WTC11 (cell line): ENCODE measurements around the gene TMEM80. TPM values are rescaled to one million over a fixed set of nuclear protein-coding genes. Genes with fewer than 3 reads are reported as not detected.

Experiments
- ATAC-seq: fragments of 200-7000 bp; cut with Tn5 transposase; 2 replicates; pipeline ENCODE4 v1.10.0; 2021; ENCODE audit warnings: mild to moderate bottlenecking, moderate library complexity
- CTCF ChIA-PET: fragments of 300-600 bp; sonication (Branson Sonifier 250); formaldehyde crosslinking; loops from one replicate; lab custom pipeline; 2021; ENCODE audit warnings: antibody characterized with exemption; lab: Charles Lee
- POLR2A ChIA-PET: fragments of 350-600 bp; sonication (Branson Sonifier 250); formaldehyde crosslinking; loops from one replicate; lab custom pipeline; 2021; ENCODE audit warnings: antibody characterized with exemption; lab: Charles Lee
- DNase-seq: peaks from one replicate; pipeline ENCODE4 v3.0.0; 2021; ENCODE audit warnings: low spot score
- H3K27ac Mint-ChIP-seq: 2 replicates; pipeline ENCODE4 v1.8.0; 2021; ENCODE audit warnings: mixed read lengths
- H3K27me3 Mint-ChIP-seq: 2 replicates; pipeline ENCODE4 v1.8.0; 2021; ENCODE audit warnings: low read depth, mild to moderate bottlenecking, moderate library complexity, mixed read lengths
- H3K36me3 Mint-ChIP-seq: 2 replicates; pipeline ENCODE4 v1.8.0; 2021; ENCODE audit warnings: mixed read lengths
- H3K4me1 Mint-ChIP-seq: 2 replicates; pipeline ENCODE4 v1.8.0; 2022; ENCODE audit warnings: mixed read lengths
- H3K4me3 Mint-ChIP-seq: 2 replicates; pipeline ENCODE4 v1.8.0; 2021; ENCODE audit warnings: mild to moderate bottlenecking, moderate library complexity, mixed read lengths
- H3K9me3 Mint-ChIP-seq: 2 replicates; pipeline ENCODE4 v1.8.0; 2021; ENCODE audit warnings: mixed read lengths
- CDX4 ChIP-seq: fragments of 250-450 bp; sonication (Bioruptor Pico); IDR thresholded peaks from 2 replicates; pipeline ENCODE4 v1.9.0; 2021; ENCODE audit warnings: moderate library complexity, mild to moderate bottlenecking, inconsistent platforms, borderline replicate concordance
- ESRRA ChIP-seq: sonication (generic); formaldehyde crosslinking; IDR thresholded peaks from 2 replicates; pipeline ENCODE4 v1.8.1; 2022; ENCODE audit warnings: mild to moderate bottlenecking, missing genetic modification reagents, borderline replicate concordance
- ETV6 ChIP-seq: sonication (generic); formaldehyde crosslinking; IDR thresholded peaks from 2 replicates; pipeline ENCODE4 v1.8.1; 2022; ENCODE audit warnings: mild to moderate bottlenecking, missing genetic modification reagents
- FOXJ3 ChIP-seq: sonication (generic); formaldehyde crosslinking; IDR thresholded peaks from 2 replicates; pipeline ENCODE4 v1.9.0; 2021; ENCODE audit warnings: missing genetic modification reagents, mild to moderate bottlenecking, borderline replicate concordance
- HMGA2 ChIP-seq: fragments of 250-450 bp; sonication (Bioruptor Pico); IDR thresholded peaks from 2 replicates; pipeline ENCODE4 v1.4.0; 2021; ENCODE audit warnings: mild to moderate bottlenecking, moderate library complexity
- JUN ChIP-seq: sonication (generic); formaldehyde crosslinking; IDR thresholded peaks from 2 replicates; pipeline ENCODE4 v1.8.0; 2023; ENCODE audit warnings: mild to moderate bottlenecking, missing genetic modification reagents
- KAT7 ChIP-seq: sonication (generic); formaldehyde crosslinking; IDR thresholded peaks from 2 replicates; pipeline ENCODE4 v1.8.1; 2023; ENCODE audit warnings: missing genetic modification reagents, mild to moderate bottlenecking, borderline replicate concordance
- NFYB ChIP-seq: sonication (generic); formaldehyde crosslinking; conservative IDR thresholded peaks from 2 replicates; pipeline ENCODE4 v1.8.0; 2022; ENCODE audit warnings: low read depth, missing genetic modification reagents
- PRRX2 ChIP-seq: fragments of 250-450 bp; sonication (Bioruptor Pico); IDR thresholded peaks from 2 replicates; pipeline ENCODE4 v1.8.0; 2021; ENCODE audit warnings: mild to moderate bottlenecking
- SP1 ChIP-seq: sonication (generic); formaldehyde crosslinking; conservative IDR thresholded peaks from 2 replicates; pipeline ENCODE4 v1.8.1; 2022; ENCODE audit warnings: missing genetic modification reagents
- STAT6 ChIP-seq: sonication (generic); formaldehyde crosslinking; conservative IDR thresholded peaks from 2 replicates; pipeline ENCODE4 v1.8.1; 2023; ENCODE audit warnings: mild to moderate bottlenecking, low read depth, missing genetic modification reagents, moderate library complexity
- ZNF121 ChIP-seq: sonication (generic); formaldehyde crosslinking; IDR thresholded peaks from 2 replicates; pipeline ENCODE4 v1.8.0; 2023; ENCODE audit warnings: missing genetic modification reagents
- ZNF138 ChIP-seq: sonication (generic); formaldehyde crosslinking; conservative IDR thresholded peaks from 2 replicates; pipeline ENCODE4 v1.8.1; 2022; ENCODE audit warnings: mild to moderate bottlenecking, moderate library complexity, missing genetic modification reagents
- ZNF396 ChIP-seq: fragments of 250-450 bp; sonication (Bioruptor Pico); IDR thresholded peaks from 2 replicates; pipeline ENCODE4 v1.8.0; 2021; ENCODE audit warnings: mild to moderate bottlenecking, moderate library complexity, borderline replicate concordance
- ZNF512 ChIP-seq: sonication (generic); formaldehyde crosslinking; IDR thresholded peaks from 2 replicates; pipeline ENCODE4 v1.8.1; 2022; ENCODE audit warnings: missing genetic modification reagents, borderline replicate concordance
- ZNF671 ChIP-seq: fragments of 250-450 bp; sonication (Bioruptor Pico); IDR thresholded peaks from 2 replicates; pipeline ENCODE4 v1.8.0; 2021; ENCODE audit warnings: mild to moderate bottlenecking
- total RNA-seq: library from RNA; stranded (reverse); gene quantifications from 3 replicates; pipeline ENCODE4 v1.2.3, GENCODE V29; 2021

The TMEM80 gene
- total RNA-seq, 1 experiment from 2014 or later = 23.4 TPM

GRCh38 chr11:703506-703905 is 7.9 kb downstream of the TMEM80 start:
- ChIA-PET CTCF (interaction anchor here (1.0 to 3.8 kb wide), 3 partner anchors 19 to 23 kb away, joined by 5 to 32 read pairs (median 5); no protein-coding TSS in a partner anchor), POLR2A (no interaction called here)
- DNase-seq (no peak), ATAC-seq (no peak)
- 0 out of 2 replicates have a peak, but pooled peaks cover 3% of the 10 kb centered on the region for H3K36me3 Mint-ChIP-seq
- H3K4me3 Mint-ChIP-seq = no peak overlapping the region
- no peak overlapping the region for H3K27ac Mint-ChIP-seq
- TF ChIP-seq SP1 = no peak
- no peak for TF ChIP-seq ZNF396 (CRISPR knock-in tag)
- no peak for TF ChIP-seq ZNF671 (CRISPR knock-in tag)
- no peaks in the 10 kb centered on the region for H3K27me3 Mint-ChIP-seq
- peaks cover 13% of the 10 kb centered on the region for H3K4me1 Mint-ChIP-seq
- H3K9me3 Mint-ChIP-seq = no peaks in the 10 kb centered on the region

GRCh38 chr11:704228-704674 is 8.6 kb downstream of the TMEM80 start:
- peaks cover 12% of the 10 kb centered on the region for H3K4me1 Mint-ChIP-seq

More at GRCh38 chr11:704228-704674, 8.6 kb downstream of the TMEM80 start:
- DNase-seq (no peak), ATAC-seq (no peak)
- CTCF ChIA-PET = interaction anchor here (3.3 to 3.8 kb wide), 2 partner anchors 8 to 22 kb away, joined by 32 to 38 read pairs; partner anchors contain the start of genes DEAF1 and TMEM80
- no peak for TF ChIP-seq FOXJ3
- TF ChIP-seq CDX4 = no peak
- TF ChIP-seq HMGA2 = no peak
- no peak for TF ChIP-seq PRRX2
- no peak for TF ChIP-seq JUN (CRISPR knock-in tag)
- no peak for TF ChIP-seq ZNF121
- no peak for TF ChIP-seq ZNF138
- no peak for TF ChIP-seq KAT7
- TF ChIP-seq STAT6 = no peak
- TF ChIP-seq NFYB (CRISPR knock-in tag) = no peak
- TF ChIP-seq ESRRA (CRISPR knock-in tag) = no peak
- TF ChIP-seq ZNF512 (CRISPR knock-in tag) = no peak
- no peak for TF ChIP-seq ETV6
- Mint-ChIP-seq H3K9me3 (no peaks in the 10 kb centered on the region), H3K36me3 (0 out of 2 replicates have a peak, but pooled peaks cover 3% of the 10 kb centered on the region), H3K27ac (no peak overlapping the region), H3K4me3 (no peak overlapping the region), H3K27me3 (no peaks in the 10 kb centered on the region)
- POLR2A ChIA-PET = interaction anchor here (0.8 kb wide), 1 partner anchor 8 kb away, joined by 5 read pairs; the partner anchor contains the start of gene TMEM80
